HG03175 (cell line): ENCODE results near the gene ESPL1.
A peak's percentile ranks its signal among the peaks of the same experiment; 100 is the strongest.
"Not testable (repeated sequence)": the region's sequence is repeated elsewhere in the genome, so short reads cannot be mapped to it uniquely, and the experiment has no call there.

Experiments used
- ATAC-seq: cut with Tn5 transposase; IDR thresholded peaks from one replicate; pipeline ENCODE4 v1.9.1; 2021; ENCODE audit warnings: mild to moderate bottlenecking, moderate library complexity; ENCODE audit not compliant: unreplicated experiment

The ESPL1 gene

GRCh38 chr12:53297106-53297505 is 29.0 kb downstream of the ESPL1 start:
- not testable (repeated sequence) for ATAC-seq

DNA sequence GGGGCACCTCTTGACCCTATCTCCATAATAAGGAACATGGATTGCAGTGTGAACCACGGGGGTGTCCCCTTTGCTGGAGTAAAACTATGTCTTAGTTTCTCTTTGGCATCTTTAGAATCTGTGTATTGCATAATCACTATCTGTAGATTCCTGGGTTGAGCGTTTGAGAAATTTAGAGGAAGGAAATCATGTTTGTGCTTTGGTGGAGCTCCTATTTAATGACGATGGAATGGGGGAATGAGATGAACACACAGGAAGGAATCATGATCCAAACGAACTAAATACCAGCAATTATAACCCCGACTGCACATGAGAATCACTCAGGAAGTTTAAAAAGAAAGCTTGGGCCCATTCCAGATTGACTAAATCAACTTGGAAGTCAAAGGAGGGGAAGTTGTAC is 30.1 kb downstream of the ESPL1 start:
- ATAC-seq: no peak

DNA sequence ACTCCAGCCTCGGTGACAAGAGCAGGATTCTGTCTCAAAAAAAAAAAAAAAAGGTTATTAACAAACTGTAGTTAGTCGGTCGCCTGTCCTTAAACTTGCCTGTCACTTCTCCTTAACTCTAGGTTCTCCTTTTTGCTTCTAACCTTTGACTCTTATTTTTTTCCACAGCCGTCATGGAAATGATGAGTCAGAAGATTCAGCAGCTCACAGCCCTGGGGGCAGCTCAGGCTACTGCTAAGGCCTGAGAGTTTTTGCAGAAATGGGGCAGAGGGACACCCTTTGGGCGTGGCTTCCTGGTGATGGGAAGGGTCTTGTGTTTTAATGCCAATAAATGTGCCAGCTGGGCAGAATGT is 31.0 kb downstream of the ESPL1 start:
- ATAC-seq: peak; percentile 23

GRCh38 chr12:53299454-53300180 is 31.5 kb downstream of the ESPL1 start, which contains the start of gene MYG1:
TSS of gene MYG1 (plus strand) at chr12:53299695. CDS start at chr12:53299738, 43 bp downstream.
- ATAC-seq: peak; percentile 80

GRCh38 chr12:53300187-53300586 is 32.1 kb downstream of the ESPL1 start:
- no peak for ATAC-seq

- no peak for ATAC-seq
These were observed 34.8 kb downstream of the ESPL1 start for GRCh38 chr12:53302903-53303302.

DNA sequence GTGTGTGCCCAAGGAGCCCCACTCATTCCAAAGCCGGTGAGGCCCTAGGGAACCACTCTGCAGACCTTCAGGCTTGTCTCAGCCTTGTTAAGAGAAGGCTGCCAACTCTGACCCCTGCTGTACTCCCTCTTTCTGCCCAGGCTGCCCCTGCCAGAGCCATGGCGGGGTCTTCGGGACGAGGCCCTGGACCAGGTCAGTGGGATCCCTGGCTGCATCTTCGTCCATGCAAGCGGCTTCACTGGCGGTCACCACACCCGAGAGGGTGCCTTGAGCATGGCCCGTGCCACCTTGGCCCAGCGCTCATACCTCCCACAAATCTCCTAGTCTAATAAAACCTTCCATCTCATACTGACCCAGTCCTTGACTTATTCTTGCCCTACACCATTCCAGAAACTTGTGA is 38.7 kb downstream of the ESPL1 start:
- no peak for ATAC-seq

GRCh38 chr12:53308276-53308675 is 40.2 kb downstream of the ESPL1 start:
- no peak for ATAC-seq

DNA sequence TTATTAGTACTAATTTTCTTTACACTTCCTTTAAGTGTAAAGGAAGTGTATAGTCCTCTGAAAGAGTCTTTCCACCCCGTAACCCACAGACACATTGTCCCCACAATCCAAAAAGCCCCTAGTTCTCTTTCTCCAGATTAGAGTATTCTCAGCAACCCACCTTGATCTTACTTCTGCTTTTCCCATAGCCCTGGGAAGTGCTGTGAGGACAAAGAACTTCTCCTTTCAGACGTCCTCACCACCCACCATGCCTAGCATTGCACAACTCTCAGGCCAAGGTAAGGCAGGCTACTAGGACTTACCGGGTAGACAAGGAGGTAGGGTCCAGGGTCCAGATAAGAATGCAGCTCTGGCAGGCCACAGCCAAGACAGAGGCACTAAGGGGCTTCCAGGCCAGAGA is 45.9 kb downstream of the ESPL1 start:
- no peak for ATAC-seq

DNA sequence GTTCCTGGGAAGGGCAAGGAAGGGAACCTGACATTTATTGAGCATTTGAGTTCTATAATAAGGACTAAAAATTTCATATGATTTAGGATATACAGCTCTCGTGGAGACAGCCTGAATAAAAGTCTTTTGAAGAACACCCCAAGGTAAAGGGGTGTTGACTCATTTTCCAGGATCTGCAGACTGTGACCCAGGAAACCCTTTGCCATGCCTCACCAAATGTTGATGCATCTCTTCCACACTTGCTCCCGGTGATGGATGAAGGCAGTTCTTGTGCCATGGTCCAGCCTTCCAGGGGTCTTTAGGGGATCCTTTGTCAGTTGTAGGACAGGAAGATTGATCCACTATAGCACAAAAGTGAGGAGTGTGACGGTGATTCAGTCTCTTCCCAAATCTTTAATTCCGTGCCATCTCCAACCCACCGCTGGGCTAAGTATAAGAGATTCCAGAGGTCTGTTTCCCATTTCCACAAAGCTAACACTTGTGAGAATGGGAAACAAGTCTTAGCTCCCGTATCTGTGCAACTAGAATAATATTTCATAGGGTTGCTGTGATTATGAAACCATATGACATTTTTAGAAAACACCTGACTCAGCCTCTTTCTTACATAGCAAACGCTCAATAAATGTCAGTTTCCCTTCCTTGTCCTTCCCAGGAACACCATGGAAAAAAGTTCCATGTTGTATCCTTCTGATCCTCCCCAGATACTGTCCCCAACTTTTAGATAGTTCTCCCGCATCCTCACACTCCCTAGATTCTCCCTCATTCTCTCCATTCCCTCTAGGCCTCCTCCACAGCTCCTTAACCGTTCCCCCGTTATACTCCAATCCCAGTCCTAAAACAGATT is 52.5 kb downstream of the ESPL1 start:
- ATAC-seq: no peak

DNA sequence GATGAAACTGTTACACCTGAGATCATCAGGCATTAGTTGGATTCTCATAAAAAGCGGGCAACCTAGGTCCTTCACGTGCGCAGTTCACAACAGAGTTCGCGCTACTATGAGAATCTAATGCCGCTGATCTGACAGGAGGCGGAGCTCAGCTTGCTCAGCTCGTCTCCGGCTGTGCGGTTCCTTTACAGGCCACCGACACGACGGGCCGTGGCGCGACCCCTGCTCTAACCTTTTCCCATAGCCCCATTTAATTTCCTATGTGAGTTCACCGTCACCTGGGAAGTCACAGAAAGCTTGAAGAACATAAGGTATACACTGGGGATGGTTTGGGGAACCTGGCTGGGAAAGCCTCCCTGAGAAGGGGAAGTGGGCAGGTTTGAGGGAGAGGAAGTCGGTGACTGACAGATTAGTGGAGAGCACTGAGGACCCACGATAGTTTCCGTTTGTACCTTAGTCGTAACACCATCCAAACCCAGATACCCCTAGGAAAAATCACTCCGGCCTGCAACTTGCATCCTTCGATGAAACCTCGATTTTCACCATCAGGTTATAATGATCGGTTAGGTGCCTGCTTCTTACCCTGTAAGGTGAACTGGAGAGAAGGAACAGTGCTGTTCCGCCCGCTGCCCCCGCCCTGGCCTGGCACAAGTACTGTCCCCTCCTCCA is 56.1 kb downstream of the ESPL1 start:
- peak; percentile 32 for ATAC-seq

DNA sequence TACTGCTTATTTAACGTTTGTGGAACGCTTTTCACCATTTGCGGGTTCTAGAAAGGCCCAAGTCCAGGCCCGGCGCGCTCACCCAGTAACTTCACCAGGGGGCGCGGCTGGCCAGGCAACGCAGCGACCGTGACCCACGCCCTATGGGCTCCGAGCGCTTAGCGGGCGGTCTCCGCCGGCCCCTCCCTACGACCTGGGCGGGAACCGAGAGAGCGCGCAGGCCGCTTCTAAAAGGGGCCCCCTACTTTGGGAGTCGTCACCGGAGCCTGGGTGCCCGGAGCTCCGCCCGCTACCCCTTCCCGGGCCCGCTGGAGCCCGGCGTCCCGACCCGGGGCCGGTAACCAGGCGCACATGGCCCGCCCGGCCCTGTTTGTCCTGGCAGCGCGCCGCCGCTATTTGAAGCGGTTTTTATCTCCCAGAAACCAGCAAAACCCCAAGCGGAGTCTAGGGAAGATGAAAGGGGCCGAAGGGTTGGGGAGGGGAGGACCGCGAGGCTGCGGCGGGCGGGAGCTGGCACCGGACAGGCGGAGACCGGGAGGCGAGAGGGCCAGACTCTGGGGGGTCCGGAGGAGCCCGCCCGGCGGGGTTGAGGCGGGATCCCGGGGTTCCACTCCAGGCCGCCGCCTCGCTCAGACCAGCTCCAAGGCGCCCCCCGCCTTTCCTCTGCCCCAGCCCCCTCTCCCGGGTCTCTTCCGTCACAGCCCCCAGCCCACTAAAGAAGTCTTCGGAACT is 56.8 kb downstream of the ESPL1 start:
- peak; percentile 51 for ATAC-seq

DNA sequence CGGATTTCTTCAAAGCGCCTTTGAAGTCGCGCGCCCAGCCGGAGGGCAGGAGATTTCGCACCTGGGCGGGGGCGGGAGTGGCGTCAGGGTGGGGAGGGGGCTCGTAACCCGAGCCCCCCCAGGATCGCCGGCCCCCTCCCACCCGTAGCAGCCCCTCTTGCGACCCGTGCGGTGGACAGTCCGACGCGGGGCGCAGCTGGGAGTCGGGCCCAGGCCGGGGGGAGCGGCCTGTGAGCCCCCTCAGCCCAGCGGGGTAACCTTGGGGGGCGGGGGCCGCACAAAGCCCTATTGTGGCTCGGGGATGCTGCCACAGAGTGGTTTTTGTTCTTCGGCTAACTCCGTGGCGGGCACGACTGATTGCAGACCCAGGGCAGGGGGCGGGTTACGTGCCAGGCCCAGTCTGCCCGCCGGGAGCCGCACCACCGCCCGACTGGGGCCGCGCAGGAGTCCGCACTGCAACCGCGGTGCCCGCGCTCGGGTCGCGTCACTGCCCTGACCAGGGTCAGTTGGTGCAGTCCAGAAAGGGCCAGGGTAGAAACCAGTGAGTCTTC is 57.5 kb downstream of the ESPL1 start:
- no peak for ATAC-seq

GRCh38 chr12:53326460-53327185 is 58.5 kb downstream of the ESPL1 start:
- ATAC-seq: no peak

DNA sequence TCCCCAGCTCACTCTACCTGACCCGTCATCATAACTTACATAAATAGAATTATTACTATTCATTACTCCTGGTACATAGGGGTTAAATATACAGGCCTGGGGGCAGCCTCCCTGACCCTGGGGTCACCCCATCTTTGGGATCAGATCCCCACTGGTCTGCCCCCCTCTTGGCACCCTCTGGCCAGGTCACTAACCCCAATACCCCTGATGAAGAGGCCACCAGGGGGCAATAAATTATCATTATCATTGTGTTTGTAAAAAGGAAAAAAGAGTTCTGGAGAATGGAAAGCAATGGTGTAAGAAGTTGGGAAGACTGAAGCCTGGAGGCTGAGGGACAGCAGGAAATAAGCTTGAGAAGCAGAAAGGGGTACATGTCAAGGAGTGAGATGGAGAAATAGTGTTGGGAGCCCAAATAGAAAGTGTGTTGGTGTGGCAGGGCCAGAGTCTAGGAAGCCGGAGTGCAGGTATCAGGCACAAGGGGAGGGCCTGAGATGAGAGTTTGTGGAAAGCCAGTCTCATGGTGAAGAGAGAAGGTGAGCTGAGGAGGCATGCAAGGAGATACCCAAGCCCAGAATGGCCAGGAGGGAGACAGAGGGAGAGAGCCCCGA is 59.4 kb downstream of the ESPL1 start:
- ATAC-seq: no peak

DNA sequence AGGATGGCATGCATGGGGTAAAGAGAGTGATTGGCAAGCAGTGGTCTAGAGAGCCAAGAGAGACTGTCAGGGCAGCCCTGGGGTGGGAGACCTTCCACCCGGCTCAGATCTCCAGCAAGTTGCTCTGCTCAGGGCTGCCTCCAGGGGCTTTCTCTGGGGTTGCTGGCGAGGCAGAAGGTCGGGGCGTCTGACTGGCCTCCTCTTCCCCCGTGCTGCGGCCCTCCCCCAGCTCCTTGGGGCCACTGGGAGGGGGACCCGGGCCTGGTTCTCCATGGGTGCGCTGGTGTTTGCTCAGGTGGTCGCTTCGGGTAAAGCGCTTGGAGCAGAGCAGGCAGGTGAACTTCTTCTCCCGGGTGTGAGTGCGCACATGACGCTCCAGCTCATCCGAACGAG is 59.9 kb downstream of the ESPL1 start:
- no peak for ATAC-seq

DNA sequence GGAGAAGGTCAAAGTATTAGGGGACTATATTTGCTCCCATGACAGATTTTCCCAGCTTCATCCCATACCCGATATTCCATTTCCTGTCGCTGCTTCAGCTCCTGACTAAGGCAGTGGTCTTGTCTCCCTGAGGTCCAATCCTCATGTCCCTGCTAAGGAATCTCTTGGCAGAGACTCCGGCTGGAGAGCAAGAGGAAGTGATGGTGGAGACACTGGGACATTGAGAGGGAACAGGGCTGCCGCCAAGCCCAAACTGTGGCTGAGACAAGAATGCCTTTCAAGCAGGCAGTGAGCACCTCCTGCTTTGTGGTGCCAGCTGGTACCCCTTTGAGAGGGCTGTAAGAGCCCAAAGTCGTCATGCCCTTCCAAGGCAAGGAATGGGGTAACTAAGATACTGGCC is 62.6 kb downstream of the ESPL1 start:
- ATAC-seq: no peak

DNA sequence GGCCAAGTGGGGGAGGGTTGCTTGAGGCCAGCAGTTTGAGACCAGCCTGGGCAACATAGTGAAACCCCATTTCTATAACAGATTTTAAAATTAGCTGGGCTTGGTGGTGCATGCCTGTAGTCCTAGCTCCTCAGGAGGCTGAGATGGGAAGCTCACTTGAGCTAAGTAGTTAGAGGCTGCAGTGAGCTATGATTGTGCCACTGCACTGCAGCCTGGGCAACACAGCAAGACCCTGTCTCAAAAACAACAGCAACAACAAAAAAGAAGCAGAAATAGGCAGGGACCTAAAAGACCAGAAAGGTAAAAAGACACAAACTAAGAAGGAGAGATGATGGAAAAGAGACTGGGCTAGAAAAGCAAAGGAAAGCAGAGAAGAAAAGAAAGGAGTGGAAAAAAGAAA is 64.2 kb downstream of the ESPL1 start:
- ATAC-seq: not testable (repeated sequence)

DNA sequence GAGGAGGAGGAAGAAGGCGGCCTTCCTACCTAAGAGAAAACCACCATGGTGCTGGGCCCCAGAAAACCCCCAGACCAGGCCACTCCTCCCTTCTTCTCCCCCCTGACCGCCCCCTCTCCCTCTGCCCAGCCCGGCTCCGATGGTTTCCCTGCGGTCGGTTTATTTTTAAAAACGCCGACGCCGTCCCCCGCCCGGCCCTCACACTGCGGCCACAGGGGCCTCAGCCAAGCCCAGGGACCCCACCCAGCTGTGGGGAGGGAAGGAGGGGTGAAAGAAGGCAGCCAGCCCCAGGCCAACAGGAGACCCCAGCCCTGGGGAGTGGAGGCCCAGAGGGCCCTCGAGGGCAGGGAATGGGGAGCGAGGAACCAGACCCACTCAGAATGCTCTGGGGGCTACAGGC is 64.6 kb downstream of the ESPL1 start:
- ATAC-seq: no peak

DNA sequence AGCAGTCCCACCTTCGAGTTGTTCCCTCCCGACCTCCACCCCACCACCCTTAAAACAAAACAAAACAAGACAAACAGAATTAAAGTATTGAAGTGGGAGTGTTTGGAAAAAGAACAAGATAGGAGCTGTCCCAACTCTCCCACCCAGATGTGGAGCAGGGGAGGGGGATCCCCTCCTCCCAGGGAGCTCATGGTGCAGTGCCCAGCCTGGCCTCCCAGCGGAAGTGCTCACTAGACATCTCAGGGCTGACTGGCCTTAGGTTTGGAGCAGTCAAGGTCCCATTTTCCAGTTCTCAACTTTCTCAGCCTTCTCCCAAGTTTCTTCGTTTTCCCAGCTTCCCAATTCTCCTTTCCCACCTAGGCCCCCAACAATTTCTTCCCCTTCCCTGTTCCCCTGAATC is 65.2 kb downstream of the ESPL1 start:
- no peak for ATAC-seq
